ENCODE data around the gene CD99L2. TPM values are rescaled to one million over a fixed set of nuclear protein-coding genes. Genes with fewer than 3 reads are reported as not detected.

The CD99L2 gene
- total and polyA plus RNA-seq, 2 of the 8 experiments (the other 6 are each of a cell fraction or from before 2014, with no cell fraction given): 8.0 to 8.5 TPM

GRCh38 chrX:150868625-150869024 is 29.8 kb downstream of the CD99L2 start:
- Histone ChIP-seq H3K23ac (ENCODE audit: insufficient read length) (no peak overlapping the region), H3K4me1 (replicated peaks in 1 of 4; ENCODE audit: control insufficient read depth in 3 of 4, insufficient read depth in 4 of 4, low read length in 3 of 4) (peaks cover 0 to 6% (median 2%) of the 10 kb centered on the region in 4 experiments; a peak in 4 of 7 replicates), H3K4me2 (ENCODE audit: insufficient read depth in 1 of 2, low read depth in 2 of 2, low read length in 2 of 2) (no peak overlapping the region), H4K8ac (ENCODE audit: extremely low read depth, insufficient read depth, low read length) (no peak overlapping the region), H2BK15ac (ENCODE audit: low read length) (no peak overlapping the region), H3K27me3 (replicated peaks in 1 of 4; ENCODE audit: control insufficient read depth in 3 of 4, extremely low read depth in 1 of 4, insufficient read depth in 3 of 4, low read length in 3 of 4) (no peaks in the 10 kb centered on the region), H3K14ac (ENCODE audit: insufficient read length) (no peak overlapping the region), H3K9me3 (ENCODE audit: insufficient read depth in 2 of 2, low read depth in 1 of 2, low read length in 1 of 2) (no peaks in the 10 kb centered on the region), H3K9ac (replicated peaks in 1 of 4; ENCODE audit: extremely low read depth in 1 of 4, low read depth in 3 of 4, low read length in 3 of 4) (no peak overlapping the region), H2BK20ac (ENCODE audit: low read length) (no peak overlapping the region), H3K27ac (ENCODE audit: low read depth, low read length) (no peak overlapping the region), H2BK5ac (ENCODE audit: low read depth, low read length) (no peak overlapping the region), H3K4ac (replicated peaks; ENCODE audit: insufficient read length, low read depth, low read length) (no peak overlapping the region), H3K56ac (replicated peaks; ENCODE audit: insufficient read length, low read depth, low read length) (no peak overlapping the region), H2BK120ac (replicated peaks; ENCODE audit: low read depth, low read length) (no peak overlapping the region), H4K20me1 (replicated peaks in 1 of 2; ENCODE audit: control insufficient read depth in 1 of 2, insufficient read depth in 2 of 2, low read length in 2 of 2) (peaks cover 0 to 5% of the 10 kb centered on the region in 2 experiments), H2AK5ac (ENCODE audit: low read depth, low read length) (no peak overlapping the region), H3K4me3 (ENCODE audit: extremely low read depth in 1 of 4, insufficient read depth in 2 of 4, low read depth in 3 of 4, low read length in 4 of 4) (no peak overlapping the region), H3K36me3 (ENCODE audit: control insufficient read depth in 2 of 4, insufficient read depth in 4 of 4, low read length in 3 of 4) (no peaks in the 10 kb centered on the region), H4K5ac (ENCODE audit: insufficient read length, low read depth, low read length) (no peak overlapping the region), H3K79me2 (ENCODE audit: control insufficient read depth in 1 of 2, insufficient read depth in 2 of 2, low read length in 2 of 2) (peaks cover 0 to 5% of the 10 kb centered on the region in 2 experiments; a peak in 1 of 4 replicates), H2AFZ (ENCODE audit: low read length) (no peak overlapping the region), H3K79me1 (ENCODE audit: low read depth, low read length) (no peaks in the 10 kb centered on the region), H3K23me2 (ENCODE audit: low read depth, low read length) (no peaks in the 10 kb centered on the region), H2BK12ac (ENCODE audit: low read depth, low read length) (no peak overlapping the region), H3K18ac (ENCODE audit: extremely low read depth, low read length) (no peak overlapping the region), H4K91ac (replicated peaks; ENCODE audit: insufficient read length, low read length) (no peak overlapping the region)
- DNase-seq (ENCODE audit: low read depth in 1 of 2, low spot score in 2 of 2): no peak
- ChIA-PET CTCF (ENCODE audit: partially characterized antibody) (interaction anchor here (0.9 to 1.6 kb wide), 2 partner anchors 12 to 14 kb away, joined by 3 to 4 read pairs; no protein-coding TSS in a partner anchor), POLR2A (ENCODE audit: partially characterized antibody) (no interaction called here)
- TF ChIP-seq TAF1 (IDR thresholded peaks at IDR 0.05; ENCODE audit: low read depth, low read length) (no peak), KDM5A (IDR thresholded peaks at IDR 0.05; ENCODE audit: low read length) (no peak), CHD2 (IDR thresholded peaks at IDR 0.05; ENCODE audit: low read length) (no peak), MAX (IDR thresholded peaks at IDR 0.05) (no peak), KDM1A (IDR thresholded peaks at IDR 0.05; ENCODE audit: borderline replicate concordance, low read length) (no peak), ASH2L (IDR thresholded peaks at IDR 0.05; ENCODE audit: low read length) (no peak), BRCA1 (IDR thresholded peaks at IDR 0.05; ENCODE audit: low read depth, low read length) (no peak), SP2 (IDR thresholded peaks at IDR 0.05; ENCODE audit: low read length) (no peak)
- no peak for FAIRE-seq
- WGBS, 2 experiments (ENCODE audit: extremely low coverage in 1 of 2, insufficient coverage in 1 of 2, insufficient read length in 1 of 2, insufficient replicate concordance in 2 of 2, low coverage in 1 of 2, low lambda C conversion rate in 2 of 2, missing lambda C conversion rate in 1 of 2): 91% methylated on average over 2 of the region's 2 CpGs; no CpG with 5 or more reads in 1 of the 2 experiments
